ENCODE data around the gene RALGPS1.

The RALGPS1 gene

DNA sequence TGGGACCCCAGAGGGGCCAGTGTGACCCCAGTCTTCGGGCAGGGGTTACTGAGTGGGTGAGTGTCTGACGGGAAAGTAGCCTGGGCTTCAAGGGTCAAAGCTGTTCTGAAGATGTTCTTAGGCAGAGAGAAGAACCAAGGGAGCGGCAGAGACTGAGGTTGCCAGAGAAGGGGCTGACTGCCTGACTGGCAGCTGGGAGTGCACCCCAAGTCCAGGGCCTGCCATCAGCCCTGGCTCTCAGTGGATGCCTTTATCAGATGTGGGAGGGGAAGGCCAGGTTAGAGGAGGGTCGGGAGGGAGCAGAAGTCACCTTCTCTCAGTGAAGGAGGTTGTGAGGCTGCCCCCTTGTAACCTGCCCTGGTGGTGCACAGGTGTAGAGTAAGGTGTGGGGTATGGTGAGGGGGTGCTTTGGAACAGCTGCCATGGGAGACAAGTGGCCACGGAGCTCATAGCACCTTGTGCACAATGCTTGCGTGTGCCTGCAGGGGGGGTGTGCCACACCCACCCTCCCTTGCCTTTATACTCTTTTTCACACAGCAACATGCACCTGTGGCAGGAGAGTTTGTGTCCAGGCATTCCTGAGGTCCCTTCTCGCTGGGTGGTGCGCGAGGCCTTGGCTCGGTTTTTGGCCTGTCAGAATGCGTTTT is 18.9 kb downstream of the RALGPS1 start (continued):
- TF ChIP-seq ZNF146 (tag by site-specific recombination; IDR thresholded peaks at IDR 0.05) (no peak), KLF8 (tag by site-specific recombination; IDR thresholded peaks at IDR 0.05) (no peak), ZNF501 (tag by site-specific recombination; IDR thresholded peaks at IDR 0.05) (no peak), ZNF510 (tag by site-specific recombination; IDR thresholded peaks at IDR 0.05; ENCODE audit: insufficient replicate concordance) (no peak)

DNA sequence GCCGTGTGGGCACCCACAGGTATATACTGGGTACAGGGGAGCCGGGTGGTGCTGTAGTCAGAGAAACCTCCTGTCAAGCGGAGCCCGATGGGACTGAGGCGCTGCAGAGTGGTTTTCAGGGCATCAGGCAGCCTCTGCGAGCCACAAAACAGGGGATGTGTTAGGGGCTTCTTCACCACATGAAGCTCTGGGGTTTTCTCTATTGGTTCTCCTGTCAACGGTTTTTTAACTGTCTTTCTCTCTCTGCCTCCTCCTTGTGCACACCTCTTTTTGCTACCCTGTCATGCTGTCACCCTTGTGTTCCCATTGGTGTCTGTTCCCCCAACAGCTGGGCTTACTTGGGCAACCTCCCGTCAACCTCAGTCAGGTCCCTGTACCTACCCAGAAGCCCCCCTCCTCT is 19.9 kb downstream of the RALGPS1 start:
- no peak overlapping the region for H3K27ac ChIP-seq (ENCODE audit: extremely low read depth, low read depth, low read length)
- H3K4me1 ChIP-seq (ENCODE audit: control insufficient read depth, insufficient read depth, low read length) = no peaks in the 10 kb centered on the region
- no peaks in the 10 kb centered on the region for H3K9me3 ChIP-seq (ENCODE audit: control insufficient read depth, insufficient read depth, low read depth, low read length)
- no peaks in the 10 kb centered on the region for H3K36me3 ChIP-seq (ENCODE audit: control insufficient read depth in 2 of 2, insufficient read depth in 1 of 2, low read length in 2 of 2)
- ChIA-PET POLR2A (no interaction called here), CTCF (interaction anchor here (1.1 to 1.3 kb wide), 2 partner anchors 129 to 264 kb away, joined by 4 to 6 read pairs; partner anchors contain the start of gene ZBTB43)
- TF ChIP-seq, protein P1, sequence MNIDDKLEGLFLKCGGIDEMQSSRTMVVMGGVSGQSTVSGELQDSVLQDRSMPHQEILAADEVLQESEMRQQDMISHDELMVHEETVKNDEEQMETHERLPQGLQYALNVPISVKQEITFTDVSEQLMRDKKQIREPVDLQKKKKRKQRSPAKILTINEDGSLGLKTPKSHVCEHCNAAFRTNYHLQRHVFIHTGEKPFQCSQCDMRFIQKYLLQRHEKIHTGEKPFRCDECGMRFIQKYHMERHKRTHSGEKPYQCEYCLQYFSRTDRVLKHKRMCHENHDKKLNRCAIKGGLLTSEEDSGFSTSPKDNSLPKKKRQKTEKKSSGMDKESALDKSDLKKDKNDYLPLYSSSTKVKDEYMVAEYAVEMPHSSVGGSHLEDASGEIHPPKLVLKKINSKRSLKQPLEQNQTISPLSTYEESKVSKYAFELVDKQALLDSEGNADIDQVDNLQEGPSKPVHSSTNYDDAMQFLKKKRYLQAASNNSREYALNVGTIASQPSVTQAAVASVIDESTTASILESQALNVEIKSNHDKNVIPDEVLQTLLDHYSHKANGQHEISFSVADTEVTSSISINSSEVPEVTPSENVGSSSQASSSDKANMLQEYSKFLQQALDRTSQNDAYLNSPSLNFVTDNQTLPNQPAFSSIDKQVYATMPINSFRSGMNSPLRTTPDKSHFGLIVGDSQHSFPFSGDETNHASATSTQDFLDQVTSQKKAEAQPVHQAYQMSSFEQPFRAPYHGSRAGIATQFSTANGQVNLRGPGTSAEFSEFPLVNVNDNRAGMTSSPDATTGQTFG (tag by site-specific recombination; IDR thresholded peaks at IDR 0.05; ENCODE audit: borderline replicate concordance) = no peak
- H3K4me3 ChIP-seq (ENCODE audit: low read depth, low read length) = no peak overlapping the region

DNA sequence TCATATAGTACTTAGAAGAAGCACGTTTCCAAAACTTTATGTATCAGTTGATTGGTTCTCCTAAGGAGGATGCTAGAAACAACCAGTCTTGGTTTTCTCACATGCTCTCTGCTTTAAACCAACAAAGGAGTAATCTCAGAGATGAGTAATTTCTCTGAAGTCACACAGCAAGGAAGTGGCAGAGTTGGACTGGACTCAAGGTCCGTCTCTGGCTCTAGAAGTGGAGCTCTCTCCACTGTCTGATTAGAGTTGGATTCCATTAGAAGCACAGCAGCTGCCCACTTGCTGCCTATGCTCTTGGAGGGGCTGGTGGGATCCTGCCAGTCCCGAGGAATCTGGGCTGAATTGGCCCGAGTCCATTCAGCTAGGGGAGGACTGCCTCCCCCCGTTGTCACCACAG is 21.0 kb downstream of the RALGPS1 start:
- Histone ChIP-seq H3K36me3 (ENCODE audit: control insufficient read depth in 2 of 2, insufficient read depth in 1 of 2, low read length in 2 of 2) (no peaks in the 10 kb centered on the region), H3K4me1 (ENCODE audit: control insufficient read depth, insufficient read depth, low read length) (no peaks in the 10 kb centered on the region), H3K4me3 (ENCODE audit: low read depth, low read length) (no peak overlapping the region), H3K27ac (ENCODE audit: extremely low read depth, low read depth, low read length) (no peak overlapping the region), H3K9me3 (ENCODE audit: control insufficient read depth, insufficient read depth, low read depth, low read length) (no peaks in the 10 kb centered on the region)
- ChIA-PET POLR2A (no interaction called here), CTCF (interaction anchor here (0.7 to 11.2 kb wide), 3 partner anchors 12 to 265 kb away, joined by 3 to 188 read pairs (median 4); no protein-coding TSS in a partner anchor)
- TF ChIP-seq ZNF114 (tag by site-specific recombination; IDR thresholded peaks at IDR 0.05) = no peak
- no peak for TF ChIP-seq ZNF292 (tag by site-specific recombination; IDR thresholded peaks at IDR 0.05; ENCODE audit: borderline replicate concordance, low read depth)
- TF ChIP-seq ZNF426 (tag by site-specific recombination; IDR thresholded peaks at IDR 0.05) = no peak
- TF ChIP-seq ZNF239 (tag by site-specific recombination; IDR thresholded peaks at IDR 0.05) = no peak
- TF ChIP-seq, protein P2, sequence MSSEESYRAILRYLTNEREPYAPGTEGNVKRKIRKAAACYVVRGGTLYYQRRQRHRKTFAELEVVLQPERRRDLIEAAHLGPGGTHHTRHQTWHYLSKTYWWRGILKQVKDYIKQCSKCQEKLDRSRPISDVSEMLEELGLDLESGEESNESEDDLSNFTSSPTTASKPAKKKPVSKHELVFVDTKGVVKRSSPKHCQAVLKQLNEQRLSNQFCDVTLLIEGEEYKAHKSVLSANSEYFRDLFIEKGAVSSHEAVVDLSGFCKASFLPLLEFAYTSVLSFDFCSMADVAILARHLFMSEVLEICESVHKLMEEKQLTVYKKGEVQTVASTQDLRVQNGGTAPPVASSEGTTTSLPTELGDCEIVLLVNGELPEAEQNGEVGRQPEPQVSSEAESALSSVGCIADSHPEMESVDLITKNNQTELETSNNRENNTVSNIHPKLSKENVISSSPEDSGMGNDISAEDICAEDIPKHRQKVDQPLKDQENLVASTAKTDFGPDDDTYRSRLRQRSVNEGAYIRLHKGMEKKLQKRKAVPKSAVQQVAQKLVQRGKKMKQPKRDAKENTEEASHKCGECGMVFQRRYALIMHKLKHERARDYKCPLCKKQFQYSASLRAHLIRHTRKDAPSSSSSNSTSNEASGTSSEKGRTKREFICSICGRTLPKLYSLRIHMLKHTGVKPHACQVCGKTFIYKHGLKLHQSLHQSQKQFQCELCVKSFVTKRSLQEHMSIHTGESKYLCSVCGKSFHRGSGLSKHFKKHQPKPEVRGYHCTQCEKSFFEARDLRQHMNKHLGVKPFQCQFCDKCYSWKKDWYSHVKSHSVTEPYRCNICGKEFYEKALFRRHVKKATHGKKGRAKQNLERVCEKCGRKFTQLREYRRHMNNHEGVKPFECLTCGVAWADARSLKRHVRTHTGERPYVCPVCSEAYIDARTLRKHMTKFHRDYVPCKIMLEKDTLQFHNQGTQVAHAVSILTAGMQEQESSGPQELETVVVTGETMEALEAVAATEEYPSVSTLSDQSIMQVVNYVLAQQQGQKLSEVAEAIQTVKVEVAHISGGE (tag by site-specific recombination; conservative IDR thresholded peaks at IDR 0.05; ENCODE audit: low read depth) = no peak
- TF ChIP-seq ZSCAN23 (tag by site-specific recombination; IDR thresholded peaks at IDR 0.05) = no peak

DNA sequence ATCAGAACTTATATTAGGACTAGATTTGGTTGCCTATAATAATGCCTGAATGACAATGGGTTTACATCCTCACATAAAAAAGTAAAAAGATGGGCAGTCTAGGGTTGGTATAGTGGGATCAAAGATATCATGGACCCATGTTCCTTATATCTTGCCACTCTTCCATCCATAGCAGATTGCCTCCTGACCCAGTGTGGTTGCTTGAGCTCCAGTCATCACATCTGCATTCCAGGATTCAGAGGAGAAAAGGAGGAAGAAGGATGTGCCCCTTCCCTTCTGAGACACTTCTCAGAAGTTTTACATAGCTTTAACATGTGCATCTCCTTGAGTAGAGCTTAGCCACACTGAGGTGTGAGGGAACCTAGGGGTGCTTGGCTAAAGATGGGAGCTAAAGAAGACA is 22.9 kb downstream of the RALGPS1 start:
- no peaks in the 10 kb centered on the region for H3K4me1 ChIP-seq (ENCODE audit: control insufficient read depth, insufficient read depth, low read length)
- no peaks in the 10 kb centered on the region for H3K36me3 ChIP-seq (ENCODE audit: control insufficient read depth in 2 of 2, insufficient read depth in 1 of 2, low read length in 2 of 2)
- no peaks in the 10 kb centered on the region for H3K9me3 ChIP-seq (ENCODE audit: control insufficient read depth, insufficient read depth, low read depth, low read length)
- H3K4me3 ChIP-seq (ENCODE audit: low read depth, low read length) = no peak overlapping the region
- ChIA-PET POLR2A (interaction anchor here (1.0 kb wide), 1 partner anchor 21 kb away, joined by 3 read pairs; no protein-coding TSS in a partner anchor), CTCF (interaction anchor here (0.6 to 11.2 kb wide), 9 partner anchors 10 to 487 kb away, joined by 3 to 188 read pairs (median 4); partner anchors contain the start of gene ZNF79)
- H3K27ac ChIP-seq (ENCODE audit: extremely low read depth, low read depth, low read length) = no peak overlapping the region
- TF ChIP-seq, protein P3, sequence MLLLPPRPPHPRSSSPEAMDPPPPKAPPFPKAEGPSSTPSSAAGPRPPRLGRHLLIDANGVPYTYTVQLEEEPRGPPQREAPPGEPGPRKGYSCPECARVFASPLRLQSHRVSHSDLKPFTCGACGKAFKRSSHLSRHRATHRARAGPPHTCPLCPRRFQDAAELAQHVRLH (tag by site-specific recombination; IDR thresholded peaks at IDR 0.05) = 0 out of 2 replicates have a peak, but pooled peaks have one; percentile 19
- TF ChIP-seq, protein P4, sequence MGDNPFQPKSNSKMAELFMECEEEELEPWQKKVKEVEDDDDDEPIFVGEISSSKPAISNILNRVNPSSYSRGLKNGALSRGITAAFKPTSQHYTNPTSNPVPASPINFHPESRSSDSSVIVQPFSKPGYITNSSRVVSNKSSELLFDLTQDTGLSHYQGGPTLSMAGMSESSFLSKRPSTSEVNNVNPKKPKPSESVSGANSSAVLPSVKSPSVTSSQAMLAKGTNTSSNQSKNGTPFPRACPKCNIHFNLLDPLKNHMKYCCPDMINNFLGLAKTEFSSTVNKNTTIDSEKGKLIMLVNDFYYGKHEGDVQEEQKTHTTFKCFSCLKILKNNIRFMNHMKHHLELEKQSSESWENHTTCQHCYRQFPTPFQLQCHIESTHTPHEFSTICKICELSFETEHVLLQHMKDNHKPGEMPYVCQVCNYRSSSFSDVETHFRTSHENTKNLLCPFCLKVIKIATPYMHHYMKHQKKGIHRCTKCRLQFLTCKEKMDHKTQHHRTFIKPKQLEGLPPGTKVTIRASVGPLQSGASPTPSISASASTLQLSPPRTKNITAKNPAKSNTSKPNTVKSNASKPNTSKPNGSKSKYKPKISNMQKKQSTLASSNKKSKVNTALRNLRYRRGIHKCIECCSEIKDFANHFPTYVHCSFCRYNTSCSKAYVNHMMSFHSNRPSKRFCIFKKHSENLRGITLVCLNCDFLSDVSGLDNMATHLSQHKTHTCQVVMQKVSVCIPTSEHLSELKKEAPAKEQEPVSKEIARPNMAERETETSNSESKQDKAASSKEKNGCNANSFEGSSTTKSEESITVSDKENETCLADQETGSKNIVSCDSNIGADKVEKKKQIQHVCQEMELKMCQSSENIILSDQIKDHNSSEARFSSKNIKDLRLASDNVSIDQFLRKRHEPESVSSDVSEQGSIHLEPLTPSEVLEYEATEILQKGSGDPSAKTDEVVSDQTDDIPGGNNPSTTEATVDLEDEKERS (tag by site-specific recombination; IDR thresholded peaks at IDR 0.05) = peak; percentile 74; the same call in 1 of the 2 replicates
- TF ChIP-seq MEIS1 (CRISPR knock-in tag; IDR thresholded peaks at IDR 0.05; ENCODE audit: borderline replicate concordance) = no peak
